Measurements from ENCODE around the gene IL2RG. TPM values are rescaled to one million over a fixed set of nuclear protein-coding genes. Genes with fewer than 3 reads are reported as not detected.

Gene IL2RG
- polyA plus RNA-seq, 3 donors: 0.35 to 0.81 (median 0.63) TPM

DNA sequence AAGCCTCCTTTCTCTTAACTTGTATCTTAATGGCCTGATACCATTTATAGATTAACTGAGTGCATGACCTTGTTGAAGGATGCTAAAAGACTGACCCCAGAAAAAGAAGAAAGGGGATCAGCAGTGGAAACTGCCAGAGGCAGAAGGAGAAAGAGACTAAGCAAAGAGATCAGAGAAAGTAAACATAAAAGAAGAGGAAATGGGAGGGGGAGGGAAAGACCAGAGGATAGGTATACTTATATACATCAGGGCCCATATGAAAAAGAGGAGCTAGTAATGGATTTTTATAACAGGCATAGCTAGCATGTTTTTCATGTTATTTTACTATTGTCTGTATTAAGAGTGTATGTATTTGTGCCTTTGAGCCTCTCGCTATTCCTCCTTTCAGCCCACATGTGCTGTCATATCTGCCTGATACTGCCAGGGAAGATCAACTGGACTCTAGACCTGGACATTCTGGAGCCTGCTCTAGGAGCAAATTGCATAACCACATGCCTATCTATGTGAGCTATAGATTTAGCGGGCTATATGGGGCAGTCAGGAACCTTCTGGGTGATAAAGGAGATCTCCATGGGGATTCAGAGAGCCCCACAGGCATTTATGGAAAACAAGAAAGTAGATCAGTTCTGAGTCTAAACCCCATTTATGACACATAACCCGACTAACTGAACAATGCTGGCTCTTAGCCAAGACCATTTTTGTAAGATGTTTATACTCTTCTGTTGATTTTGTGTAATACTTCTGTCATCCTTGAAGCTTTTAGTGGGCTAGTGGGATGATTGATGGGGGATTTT is 29.9 kb downstream of the IL2RG start:
- no peak for DNase-seq

DNA sequence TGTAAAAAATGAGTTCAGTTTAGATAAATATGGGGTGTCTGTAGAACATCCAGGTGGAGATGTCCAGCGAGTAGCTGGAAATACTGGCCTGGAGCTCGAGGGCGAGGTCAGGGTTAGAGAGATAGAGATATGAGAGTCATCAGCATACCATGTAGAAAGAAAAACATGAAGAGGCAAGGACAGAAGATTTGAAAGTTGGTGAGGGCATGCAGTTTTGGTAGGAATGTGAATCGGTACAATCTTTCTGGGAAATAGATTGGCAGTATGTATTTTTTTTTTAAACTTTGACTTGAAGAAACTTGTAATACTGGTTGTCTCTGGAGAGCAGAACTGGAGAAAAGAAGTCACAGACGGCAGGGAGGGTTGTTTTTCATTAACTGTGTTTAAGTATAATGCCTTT is 40.8 kb downstream of the IL2RG start:
- no peak for DNase-seq

GRCh38 chrX:71068044-71068918 is 43.1 kb downstream of the IL2RG start, which contains the start of gene SNX12:
SNX12 (minus strand) TSS chrX:71068334; CDS start chrX:71068306, 28 bp downstream.
- DNase-seq: peak; percentile 90

DNA sequence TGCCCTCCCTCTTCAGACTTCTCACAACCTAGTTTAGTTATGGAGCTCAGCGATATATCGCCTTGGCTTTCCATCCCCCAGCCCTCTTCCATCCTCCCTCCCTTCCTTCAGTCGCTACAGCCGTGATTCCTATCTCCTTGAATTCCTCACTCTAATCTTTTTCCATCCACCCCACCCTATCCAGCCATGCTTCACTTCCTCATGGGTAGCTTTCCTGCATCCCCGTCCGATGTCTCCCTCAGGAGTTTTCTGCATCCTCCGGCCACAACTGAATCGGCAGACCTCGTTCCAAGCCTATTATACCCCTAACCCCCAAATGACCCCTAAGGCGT is 43.7 kb downstream of the IL2RG start:
- DNase-seq: no peak

DNA sequence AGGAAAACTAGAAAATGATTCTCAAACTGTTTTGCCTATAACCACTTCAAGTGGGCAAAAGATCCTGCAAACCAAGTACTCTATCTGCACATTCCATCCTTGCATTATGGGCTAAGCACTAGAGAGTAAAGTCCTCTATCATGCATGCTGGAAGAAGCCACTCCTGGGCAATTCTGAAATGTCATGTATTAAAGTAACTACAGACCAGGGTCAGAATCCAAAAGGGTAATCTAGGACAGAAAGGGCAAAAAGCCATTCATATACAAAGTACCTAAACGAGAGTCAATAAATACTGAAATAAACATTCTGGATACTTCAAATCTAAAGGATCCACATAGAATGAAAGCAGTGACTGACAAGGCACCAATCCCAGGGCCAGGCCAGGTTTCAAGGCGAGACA is 44.3 kb downstream of the IL2RG start:
- no peak for DNase-seq

DNA sequence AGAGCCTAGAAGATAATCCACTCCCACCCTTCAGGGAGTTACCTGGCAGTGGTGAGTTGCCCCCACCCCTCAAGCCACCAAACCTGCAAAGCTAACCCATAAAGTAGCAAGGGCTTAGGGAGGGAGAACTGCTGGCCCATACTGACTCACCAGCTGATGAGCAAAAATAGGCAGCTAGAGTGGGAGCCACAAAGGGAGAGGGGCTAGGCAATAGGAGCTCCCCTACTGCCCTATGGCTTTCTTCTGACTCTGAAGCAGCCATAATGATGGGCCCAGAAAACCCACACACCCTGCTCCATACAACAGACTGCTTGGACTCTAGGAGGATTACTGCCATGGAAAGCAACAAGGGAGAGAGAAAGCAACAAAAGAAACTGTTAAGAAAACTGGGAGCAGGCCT is 51.2 kb downstream of the IL2RG start:
- no peak for DNase-seq

DNA sequence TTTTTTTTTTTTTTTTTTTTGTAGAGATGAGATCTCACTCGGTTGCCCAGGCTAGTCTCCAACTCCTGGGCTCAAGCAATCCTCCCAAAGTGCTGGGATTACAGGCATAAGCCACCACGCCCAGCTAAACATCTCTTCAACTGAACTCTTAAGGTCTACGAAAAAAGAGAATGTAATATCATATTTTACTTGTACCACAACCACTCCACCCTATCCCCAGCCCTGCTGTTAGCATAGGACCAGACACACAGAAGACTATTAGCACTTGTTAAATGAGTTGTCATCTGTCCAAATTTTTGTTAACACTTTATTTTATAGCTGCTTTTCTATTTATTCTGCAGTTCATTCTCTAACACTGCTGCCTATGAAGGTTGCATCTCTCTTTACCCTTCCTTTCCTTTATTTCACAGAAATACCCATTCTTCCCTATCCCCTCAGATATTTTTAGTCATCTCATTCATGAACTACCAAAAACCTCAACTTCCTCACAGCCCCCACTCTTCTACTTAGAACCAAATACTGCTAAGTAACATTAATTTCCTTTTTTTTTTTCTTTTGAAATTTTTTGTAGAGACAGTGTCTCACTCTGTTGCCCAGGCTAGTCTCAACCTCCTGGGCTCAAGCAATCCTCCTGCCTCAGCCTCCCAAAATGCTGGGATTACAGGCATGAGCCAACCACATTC is 53.4 kb downstream of the IL2RG start:
- DNase-seq: no peak

Other genes starting within 250 kb of the IL2RG start
- gene TEX11, start 202.9 kb downstream of the IL2RG start, polyA plus RNA-seq (ENCODE audit: insufficient read length in 3 of 3): under 1 TPM in 2 of 3 donors, not detected in 1; 0.04 to 0.13 TPM
- 1 to 10 TPM; 1.9 to 2.7 (median 2.5) TPM for gene SLC7A3, start 180.5 kb downstream of the IL2RG start, polyA plus RNA-seq (ENCODE audit: insufficient read length in 3 of 3)
- 10 to 100 TPM; 53.6 to 54.2 (median 54.1) TPM for gene SNX12, start 43.2 kb downstream of the IL2RG start, polyA plus RNA-seq (ENCODE audit: insufficient read length in 3 of 3)
- gene FOXO4, start 15.7 kb downstream of the IL2RG start, polyA plus RNA-seq (ENCODE audit: insufficient read length in 3 of 3): 10 to 100 TPM; 24.2 to 32.6 (median 25.6) TPM
- not detected for gene CXorf65, start 4.8 kb downstream of the IL2RG start, polyA plus RNA-seq (ENCODE audit: insufficient read length in 3 of 3)
- 10 to 100 TPM; 47.9 to 55.0 (median 54.9) TPM for gene MED12, start 7.0 kb upstream of the IL2RG start, polyA plus RNA-seq (ENCODE audit: insufficient read length in 3 of 3)
- 1 to 10 TPM; 4.3 to 5.8 (median 4.9) TPM for gene NLGN3, start 33.3 kb upstream of the IL2RG start, polyA plus RNA-seq (ENCODE audit: insufficient read length in 3 of 3)
- 10 to 100 TPM; 53.5 to 58.9 (median 58.1) TPM for gene GJB1, start 111.6 kb upstream of the IL2RG start, polyA plus RNA-seq (ENCODE audit: insufficient read length in 3 of 3)
- gene ZMYM3, start 142.6 kb upstream of the IL2RG start, polyA plus RNA-seq (ENCODE audit: insufficient read length in 3 of 3): 10 to 100 TPM; 66.3 to 71.6 (median 66.7) TPM
- gene NONO, start 172.1 kb upstream of the IL2RG start, polyA plus RNA-seq (ENCODE audit: insufficient read length in 3 of 3): 100 to 1,000 TPM; 622 to 661 (median 635) TPM
- gene ITGB1BP2, start 190.2 kb upstream of the IL2RG start, polyA plus RNA-seq (ENCODE audit: insufficient read length in 3 of 3): 1 to 10 TPM; 1.3 to 2.1 (median 1.6) TPM